AG04449 (cell line): ENCODE data around the gene CDHR2.

Experiments
- CTCF ChIA-PET: fragments of 350-600 bp; formaldehyde crosslinking; extraction: SDS; loops from one replicate; lab custom pipeline; 2021; ENCODE audit warnings: antibody characterized with exemption; lab: Yijun Ruan, JAX
- POLR2A ChIA-PET: fragments of 400-600, 350-600 bp; formaldehyde crosslinking; extraction: SDS; loops from one replicate; lab custom pipeline; 2020; ENCODE audit warnings: antibody characterized with exemption, inconsistent platforms; lab: Yijun Ruan, JAX
- DNase-seq: peaks from one replicate; pipeline ENCODE4 v3.0.0-alpha.2; 2010; ENCODE audit warnings: low read depth, low spot score
- H3K4me3 ChIP-seq: 2 replicates; pipeline ENCODE4 v1.5.1; 2011; ENCODE audit warnings: low read depth, mild to moderate bottlenecking, control low read depth, low read length
- CTCF ChIP-seq: IDR thresholded peaks from one replicate; pipeline ENCODE4 v1.5.1; 2011; ENCODE audit warnings: mild to moderate bottlenecking, moderate library complexity, low read length, control low read depth, inconsistent platforms; ENCODE audit not compliant: insufficient read depth; ENCODE audit errors: missing control alignments

Gene CDHR2

GRCh38 chr5:176631383-176632200 is 82.5 kb downstream of the CDHR2 start:
- DNase-seq: no peak
- ChIA-PET POLR2A (no interaction called here), CTCF (interaction anchor here (1.1 to 1.7 kb wide), 7 partner anchors 8 to 58 kb away, joined by 3 to 9 read pairs (median 4); no protein-coding TSS in a partner anchor)
- no peak for TF ChIP-seq CTCF
- H3K4me3 ChIP-seq: no peak overlapping the region

GRCh38 chr5:176632745-176633144 is 83.6 kb downstream of the CDHR2 start:
- no peak for DNase-seq
- no peak overlapping the region for H3K4me3 ChIP-seq
- ChIA-PET CTCF (interaction anchor here (1.1 to 1.5 kb wide), 2 partner anchors 11 to 13 kb away, joined by 3 to 4 read pairs; no protein-coding TSS in a partner anchor), POLR2A (interaction anchor here (2.5 kb wide), 1 partner anchor 14 kb away, joined by 8 read pairs; the partner anchor contains the start of gene TSPAN17)
- TF ChIP-seq CTCF: no peak

GRCh38 chr5:176633598-176633997 is 84.5 kb downstream of the CDHR2 start:
- no peak for DNase-seq
- no peak for TF ChIP-seq CTCF
- ChIA-PET CTCF (interaction anchor here (1.1 kb wide), 1 partner anchor 11 kb away, joined by 3 read pairs; no protein-coding TSS in a partner anchor), POLR2A (interaction anchor here (2.5 kb wide), 1 partner anchor 13 kb away, joined by 8 read pairs; the partner anchor contains the start of gene TSPAN17)
- no peak overlapping the region for H3K4me3 ChIP-seq

- ChIA-PET POLR2A (interaction anchor here (1.2 kb wide), 1 partner anchor 15 kb away, joined by 4 read pairs; no protein-coding TSS in a partner anchor), CTCF (interaction anchor here (0.8 to 1.3 kb wide), 2 partner anchors 11 to 65 kb away, joined by 3 read pairs; partner anchors contain the start of gene TSPAN17)
- no peak for TF ChIP-seq CTCF
- H3K4me3 ChIP-seq: no peak overlapping the region
- DNase-seq: no peak
Measured at GRCh38 chr5:176636426-176636825, 87.3 kb downstream of the CDHR2 start.

GRCh38 chr5:176637556-176637955 is 88.4 kb downstream of the CDHR2 start:
- ChIA-PET POLR2A (no interaction called here), CTCF (interaction anchor here (15.6 kb wide), 1 partner anchor 22 kb away, joined by 190 read pairs; no protein-coding TSS in a partner anchor)
- no peak for TF ChIP-seq CTCF
- H3K4me3 ChIP-seq: no peak overlapping the region
- no peak for DNase-seq

GRCh38 chr5:176638437-176638836 is 89.3 kb downstream of the CDHR2 start:
- DNase-seq: no peak
- no peak overlapping the region for H3K4me3 ChIP-seq
- no peak for TF ChIP-seq CTCF
- CTCF ChIA-PET: interaction anchor here (15.6 kb wide), 1 partner anchor 21 kb away, joined by 190 read pairs; no protein-coding TSS in a partner anchor
- POLR2A ChIA-PET: no interaction called here
